GM12878 (cell line): ENCODE results near the gene HPGD. TPM values are rescaled to one million over a fixed set of nuclear protein-coding genes. Genes with fewer than 3 reads are reported as not detected.

ENCODE experiments used
- ATAC-seq: fragments of 200-7000 bp; cut with Tn5 transposase; 3 replicates; pipeline ENCODE4 v1.9.1; 2020; ENCODE audit warnings: mild to moderate bottlenecking, moderate library complexity
- BruUV-seq: library from RNA; stranded (reverse); fragments of 400-500 nt; replicated peaks from 2 replicates; lab custom pipeline; 2021; lab: Mats Ljungman, UMichigan
- CTCF ChIA-PET: fragments of 300-600 bp; sonication (Branson Sonifier 250); formaldehyde crosslinking; extraction: SDS; loops from one replicate; lab custom pipeline; 2021; ENCODE audit warnings: inconsistent platforms; lab: Yijun Ruan, JAX
- POLR2A ChIA-PET: fragments of 350-600 bp; formaldehyde crosslinking; extraction: SDS; loops from one replicate; lab custom pipeline; 2021; ENCODE audit warnings: inconsistent platforms; lab: Charles Lee
- RAD21 ChIA-PET: fragments of 300-600 bp; sonication (Branson Sonifier 250); formaldehyde crosslinking; loops from one replicate; lab custom pipeline; 2023; ENCODE audit warnings: antibody characterized with exemption; ENCODE audit not compliant: unreplicated experiment; lab: Charles Lee
- SMC1A ChIA-PET: fragments of 300-600 bp; sonication (Branson Sonifier 250); formaldehyde crosslinking; loops from one replicate; lab custom pipeline; 2023; ENCODE audit not compliant: unreplicated experiment, uncharacterized antibody; lab: Charles Lee
- DNase-seq: peaks from one replicate; pipeline ENCODE4 v3.0.0-alpha.2; 2011; ENCODE audit warnings: low read depth, low spot score
- FAIRE-seq: peaks from 3 replicates; lab custom pipeline; 2011; peaks lifted over from hg19 to GRCh38; lab: Jason Lieb, UNC
- H2AFZ ChIP-seq: 2 replicates; pipeline ENCODE4 v1.6.0; 2011; ENCODE audit warnings: low read depth, low read length, control low read depth; ENCODE audit not compliant: control insufficient read depth
- H3K27ac ChIP-seq: 2 replicates; pipeline ENCODE4 v1.5.1; 2011; ENCODE audit warnings: control low read depth; ENCODE audit not compliant: control insufficient read depth, insufficient read depth
- H3K27me3 ChIP-seq, 2 experiments: replicated peaks in 1 of 2; 2 replicates each; pipeline versions ENCODE4 v1.6.0 to v1.6.1; 2011; ENCODE audit warnings: low read length in 1 of 2; ENCODE audit not compliant: control insufficient read depth in 2 of 2, insufficient read depth in 2 of 2
- H3K36me3 ChIP-seq, 2 experiments: 2 replicates each; pipeline ENCODE4 v1.5.1; 2011; ENCODE audit warnings: low read length in 1 of 2; ENCODE audit not compliant: control insufficient read depth in 2 of 2, insufficient read depth in 2 of 2
- H3K4me1 ChIP-seq: 2 replicates; pipeline ENCODE4 v1.6.1; 2011; ENCODE audit warnings: mild to moderate bottlenecking, low read length, moderate library complexity, mixed read lengths; ENCODE audit not compliant: control insufficient read depth, insufficient read depth
- H3K4me2 ChIP-seq: 2 replicates; pipeline ENCODE4 v1.6.0; 2011; ENCODE audit warnings: control low read depth; ENCODE audit not compliant: control insufficient read depth, insufficient read depth
- H3K4me3 ChIP-seq: fragments of 200-600 bp; sonication (generic); 2 replicates; pipeline ENCODE4 v1.5.1; 2016
- H3K79me2 ChIP-seq: 2 replicates; pipeline ENCODE4 v1.6.0; 2011; ENCODE audit warnings: low read length; ENCODE audit not compliant: control insufficient read depth, insufficient read depth
- H3K9ac ChIP-seq: 2 replicates; pipeline ENCODE4 v1.8.0; 2011; ENCODE audit warnings: low read length, control low read depth, mixed read lengths; ENCODE audit not compliant: control insufficient read depth, insufficient read depth
- H3K9me3 ChIP-seq: replicated peaks from 3 replicates; pipeline ENCODE4 v1.5.1; 2011; ENCODE audit warnings: mild to moderate bottlenecking, low read length; ENCODE audit not compliant: control insufficient read depth, insufficient read depth
- H4K20me1 ChIP-seq: 2 replicates; pipeline ENCODE4 v1.6.0; 2011; ENCODE audit not compliant: control insufficient read depth, insufficient read depth
- BCL11A ChIP-seq: IDR thresholded peaks from 2 replicates; pipeline ENCODE4 v1.6.1; 2011; ENCODE audit warnings: low read depth, low read length
- BCL3 ChIP-seq: IDR thresholded peaks from 2 replicates; pipeline ENCODE4 v1.6.1; 2011; ENCODE audit warnings: borderline replicate concordance, low read depth, mild to moderate bottlenecking, moderate library complexity, low read length; ENCODE audit not compliant: insufficient read depth, poor library complexity, severe bottlenecking
- BRCA1 ChIP-seq: IDR thresholded peaks from 2 replicates; pipeline ENCODE4 v1.6.1; 2011; ENCODE audit warnings: low read depth, low read length, improper control_type of control experiment
- E2F8 ChIP-seq: fragments of 450-650 bp; IDR thresholded peaks from 2 replicates; pipeline ENCODE4 v1.6.1; 2018; ENCODE audit warnings: mild to moderate bottlenecking, low read depth, moderate library complexity; ENCODE audit not compliant: partially characterized antibody
- IRF4 ChIP-seq: IDR thresholded peaks from 2 replicates; pipeline ENCODE4 v1.6.1; 2011; ENCODE audit warnings: low read depth, low read length
- MTA3 ChIP-seq: IDR thresholded peaks from 2 replicates; pipeline ENCODE4 v1.6.1; 2012; ENCODE audit warnings: low read length, inconsistent platforms, borderline replicate concordance
- NFYB ChIP-seq: IDR thresholded peaks from 2 replicates; pipeline ENCODE4 v1.6.1; 2011; ENCODE audit warnings: low read depth, mild to moderate bottlenecking, low read length, improper control_type of control experiment, moderate library complexity; ENCODE audit not compliant: insufficient read depth
- POU2F2 ChIP-seq: IDR thresholded peaks from 3 replicates; pipeline ENCODE4 v1.6.1; 2011; ENCODE audit warnings: low read depth, mild to moderate bottlenecking, low read length, borderline replicate concordance
- SMC3 ChIP-seq: IDR thresholded peaks from 2 replicates; pipeline ENCODE4 v1.6.1; 2011; ENCODE audit warnings: low read length, improper control_type of control experiment, borderline replicate concordance
- ZNF207 ChIP-seq: fragments of 450-650 bp; IDR thresholded peaks from 2 replicates; pipeline ENCODE4 v1.6.1; 2014; ENCODE audit warnings: antibody characterized with exemption, mild to moderate bottlenecking, borderline replicate concordance
- WGBS: methylation state at CpG from one replicate; pipeline ENCODE4 v1.1.6; 2016; ENCODE audit warnings: low lambda C conversion rate; ENCODE audit not compliant: insufficient replicate concordance, insufficient coverage; ENCODE audit errors: missing lambda C conversion rate; 5-methylcytosine and 5-hydroxymethylcytosine counted together
- in situ Hi-C: fragments of 300-500 bp; cut with MboI; formaldehyde crosslinking; loops from 9 replicates; pipeline ENCODE4 v1.14.3; 2018; ENCODE audit warnings: mixed read lengths
- intact Hi-C: fragments of 100-400 bp; cut with micrococcal nuclease; formaldehyde crosslinking; loops from one replicate; pipeline ENCODE4 v1.14.2; 2022; ENCODE audit not compliant: unreplicated experiment
- polyA plus RNA-seq, 11 experiments: library from polyadenylated mRNA; depleted of rRNA in 4 of 11; unstranded in 6 of 11; stranded (reverse) in 5 of 11; fragments of >200 nt; fragmentation: Nextera tagmentation in 4 of 11; fragmentation: Illumina TruSeq in 1 of 11; extraction: Ambion mirVana in 4 of 11; extraction: Trizol in 1 of 11; gene quantifications; 1 replicate in 1 of 11; 2 replicates in 10 of 11; pipeline versions ENCODE4 v1.2.1 to v1.2.3, GENCODE V29; 2011 to 2016; ENCODE audit warnings: inconsistent platforms in 2 of 11, missing spikeins in 2 of 11, low read depth in 1 of 11
- total RNA-seq, 4 experiments: library from RNA; depleted of rRNA in 3 of 4; stranded (reverse); fragments of >200 nt in 3 of 4; fragmentation: Illumina TruSeq in 1 of 4; extraction: Trizol in 1 of 4; gene quantifications; 2 replicates each; pipeline versions ENCODE4 v1.2.1 to v1.2.3, GENCODE V29; 2013 to 2021

The HPGD gene
- total and polyA plus RNA-seq, 10 of the 15 experiments (the other 5 are each of a cell fraction or from before 2014, with no cell fraction given): 0.07 to 0.41 (median 0.24) TPM; not detected in 7

GRCh38 chr4:174495626-174496025 is 26.7 kb downstream of the HPGD start:
- H3K27ac ChIP-seq: no peak overlapping the region
- no peak overlapping the region for H2AFZ ChIP-seq
- RAD21 ChIA-PET: no interaction called here
- SMC1A ChIA-PET: no interaction called here
- in situ Hi-C loops: no loop called here
- H4K20me1 ChIP-seq: no peaks in the 10 kb centered on the region
- no peak overlapping the region for H3K9ac ChIP-seq
- no peak for TF ChIP-seq E2F8
- TF ChIP-seq BCL11A: no peak
- no peak for TF ChIP-seq BCL3
- TF ChIP-seq ZNF207: no peak
- TF ChIP-seq BRCA1: no peak
- no peak for TF ChIP-seq NFYB
- TF ChIP-seq MTA3: no peak
- no peak for TF ChIP-seq IRF4
- no peak for TF ChIP-seq SMC3
- no peak for TF ChIP-seq POU2F2
- TF ChIP-seq, all 136 proteins: peak for 0
- intact Hi-C loops: no loop called here
- no peaks in the 10 kb centered on the region; a peak in 1 of 4 replicates for H3K27me3 ChIP-seq
- BruUV-seq: no TSS peak
- H3K4me3 ChIP-seq: no peak overlapping the region
- no peaks in the 10 kb centered on the region for H3K36me3 ChIP-seq
- no peaks in the 10 kb centered on the region for H3K4me1 ChIP-seq
- WGBS: 37% methylated on average over 2 of the region's 2 CpGs
- FAIRE-seq: no peak
- ChIA-PET CTCF (no interaction called here), POLR2A (no interaction called here)
- no peaks in the 10 kb centered on the region for H3K9me3 ChIP-seq
- H3K4me2 ChIP-seq: no peak overlapping the region
- DNase-seq: no peak
- H3K79me2 ChIP-seq: no peaks in the 10 kb centered on the region
- ATAC-seq: no peak
